ENCODE data around the gene GBX2. TPM values are rescaled to one million over a fixed set of nuclear protein-coding genes. Genes with fewer than 3 reads are reported as not detected.

The GBX2 gene
- total and polyA plus RNA-seq, 2 of the 13 experiments (the other 11 are each of a cell fraction or from before 2014, with no cell fraction given) = not detected

- POLR2A ChIA-PET = no interaction called here
- no peak overlapping the region for H3K27ac ChIP-seq (ENCODE audit: extremely low read length, insufficient read depth, low read length)
- ATAC-seq (no peak), DNase-seq (ENCODE audit: low spot score) (no peak), FAIRE-seq (no peak)
- TF ChIP-seq, protein P1, sequence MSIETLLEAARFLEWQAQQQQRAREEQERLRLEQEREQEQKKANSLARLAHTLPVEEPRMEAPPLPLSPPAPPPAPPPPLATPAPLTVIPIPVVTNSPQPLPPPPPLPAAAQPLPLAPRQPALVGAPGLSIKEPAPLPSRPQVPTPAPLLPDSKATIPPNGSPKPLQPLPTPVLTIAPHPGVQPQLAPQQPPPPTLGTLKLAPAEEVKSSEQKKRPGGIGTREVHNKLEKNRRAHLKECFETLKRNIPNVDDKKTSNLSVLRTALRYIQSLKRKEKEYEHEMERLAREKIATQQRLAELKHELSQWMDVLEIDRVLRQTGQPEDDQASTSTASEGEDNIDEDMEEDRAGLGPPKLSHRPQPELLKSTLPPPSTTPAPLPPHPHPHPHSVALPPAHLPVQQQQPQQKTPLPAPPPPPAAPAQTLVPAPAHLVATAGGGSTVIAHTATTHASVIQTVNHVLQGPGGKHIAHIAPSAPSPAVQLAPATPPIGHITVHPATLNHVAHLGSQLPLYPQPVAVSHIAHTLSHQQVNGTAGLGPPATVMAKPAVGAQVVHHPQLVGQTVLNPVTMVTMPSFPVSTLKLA (IDR thresholded peaks at IDR 0.05) = 0 out of 2 replicates have a peak, but pooled peaks have one; percentile 20
- TF ChIP-seq NFAT5 (CRISPR knock-in tag; IDR thresholded peaks at IDR 0.05) = no peak
- no peak for TF ChIP-seq ZNF720 (CRISPR knock-in tag; IDR thresholded peaks at IDR 0.05)
- no peak for TF ChIP-seq SYNCRIP (IDR thresholded peaks at IDR 0.05; ENCODE audit: insufficient read depth, low read depth, low read length)
- no peak for TF ChIP-seq ZFP41 (CRISPR knock-in tag; IDR thresholded peaks at IDR 0.05; ENCODE audit: borderline replicate concordance)
- no peak for TF ChIP-seq ZNF354B (CRISPR knock-in tag; IDR thresholded peaks at IDR 0.05)
- no peak for TF ChIP-seq PAWR (CRISPR knock-in tag; IDR thresholded peaks at IDR 0.05; ENCODE audit: borderline replicate concordance)
- no peak for TF ChIP-seq NFE2L1 (CRISPR knock-in tag; IDR thresholded peaks at IDR 0.05; ENCODE audit: borderline replicate concordance)
- no peaks in the 10 kb centered on the region for H3K36me3 ChIP-seq (replicated peaks in 1 of 2; ENCODE audit: control insufficient read depth in 1 of 2, insufficient read depth in 2 of 2, low read length in 2 of 2)
- no peaks in the 10 kb centered on the region for H4K20me1 ChIP-seq (ENCODE audit: insufficient read depth, low read length)
- H3K4me3 ChIP-seq (replicated peaks in 1 of 3; ENCODE audit: insufficient read depth in 1 of 3, low read depth in 2 of 3, low read length in 3 of 3) = no peak overlapping the region
- no peak overlapping the region for H3K4me2 ChIP-seq (ENCODE audit: low read depth, low read length)
- H2AFZ ChIP-seq (ENCODE audit: low read length) = no peak overlapping the region
- no TSS peak for BruUV-seq (replicated peaks)
- H3K79me2 ChIP-seq (ENCODE audit: insufficient read depth, low read length) = no peaks in the 10 kb centered on the region
- WGBS (ENCODE audit: low lambda C conversion rate) = 3% methylated on average over 4 of the region's 4 CpGs
- H3K27me3 ChIP-seq (ENCODE audit: control insufficient read depth in 1 of 2, insufficient read depth in 2 of 2, low read length in 2 of 2) = peaks cover 3 to 49% of the 10 kb centered on the region in 2 experiments; a peak in 4 of 5 replicates
- no peaks in the 10 kb centered on the region for H3K9me3 ChIP-seq (ENCODE audit: low read length)
- CTCF ChIA-PET (ENCODE audit: low intra/inter-chr PET ratio, low total read pairs) = no interaction called here
- no peaks in the 10 kb centered on the region for H3K4me1 ChIP-seq (ENCODE audit: insufficient read depth, low read length)
- no peak overlapping the region for H3K9ac ChIP-seq (ENCODE audit: insufficient read depth, low read depth, low read length)
- in situ Hi-C loops (cut with HindIII; ENCODE audit: extremely low pct_ligation_motif_present, low pct_unique_long_range_greater_than_20kb) = no loop called here
- intact Hi-C loops (cut with micrococcal nuclease; ENCODE audit: unreplicated experiment) = no loop called here
Observed at GRCh38 chr2:236217926-236218325, 49.7 kb upstream of the GBX2 start.
